Suprapubic skin (tissue), 3 donors: ENCODE measurements around the gene GAB4.

ENCODE experiments used
- CTCF ChIP-seq, 2 donors: fragments of 200-600 bp in 1 of 2; fragments of 450-650 bp in 1 of 2; sonication (generic) in 1 of 2; IDR thresholded peaks; one replicate each; pipeline ENCODE4 v1.5.1; 2016 to 2019; ENCODE audit warnings: antibody characterized with exemption in 2 of 2, mild to moderate bottlenecking in 1 of 2, moderate library complexity in 1 of 2
- EP300 ChIP-seq: sonication (generic); formaldehyde crosslinking; IDR thresholded peaks from one replicate; pipeline ENCODE4 v1.6.1; 2017; ENCODE audit warnings: antibody characterized with exemption
- POLR2A ChIP-seq, 2 donors: fragments of 450-650 bp; IDR thresholded peaks; one replicate each; pipeline ENCODE4 v1.6.1; 2017; ENCODE audit warnings: antibody characterized with exemption in 2 of 2, mild to moderate bottlenecking in 2 of 2, moderate library complexity in 2 of 2

GRCh38 chr22:16915701-16916100, 92.3 kb downstream of the GAB4 start:
- TF ChIP-seq POLR2A (IDR thresholded peaks at IDR 0.05) (no peak), CTCF (IDR thresholded peaks at IDR 0.05) (no peak), EP300 (no peak)
